ENCODE data around the gene MAGOH. TPM values are rescaled to one million over a fixed set of nuclear protein-coding genes. Genes with fewer than 3 reads are reported as not detected.
"Not testable (repeated sequence)": the region's sequence is repeated elsewhere in the genome, so short reads cannot be mapped to it uniquely, and the experiment has no call there.

The MAGOH gene
- 94.0 TPM for polyA plus RNA-seq (ENCODE audit: insufficient read length)
- long read RNA-seq, donor 1, transcript MAGOH-202 (5 exons, 756 nt), result major isoform, 58 of 74 reads
- long read RNA-seq, donor 1, transcript MAGOH-201 (4 exons, 500 nt), result minor isoform, 11 of 74 reads
- long read RNA-seq, donor 1, partial matches to known transcripts, result 0 of 74 reads
- long read RNA-seq, donor 1, other reads (novel, unspliced or antisense), result 0 of 74 reads
- long read RNA-seq, donor 2, transcript MAGOH-203 (3 exons, 738 nt), result minor isoform, 8 of 59 reads
- long read RNA-seq, donor 2, transcript MAGOH-201 (4 exons, 500 nt), result minor isoform, 10 of 59 reads
- long read RNA-seq, donor 2, transcript MAGOH-202 (5 exons, 756 nt), result major isoform, 41 of 59 reads
- long read RNA-seq, donor 2, partial matches to known transcripts, result 0 of 59 reads
- long read RNA-seq, donor 2, other reads (novel, unspliced or antisense), result 0 of 59 reads
- long read RNA-seq, donor 3, transcript MAGOH-201 (4 exons, 500 nt), result minor isoform, 11 of 46 reads
- long read RNA-seq, donor 3, transcript MAGOH-202 (5 exons, 756 nt), result major isoform, 31 of 46 reads
- long read RNA-seq, donor 3, partial matches to known transcripts, result 0 of 46 reads
- long read RNA-seq, donor 3, other reads (novel, unspliced or antisense), result 0 of 46 reads
- long read RNA-seq, donor 4, transcript MAGOH-202 (5 exons, 756 nt), result major isoform, 12 of 12 reads
- long read RNA-seq, donor 4, partial matches to known transcripts, result 0 of 12 reads
- long read RNA-seq, donor 4, other reads (novel, unspliced or antisense), result 0 of 12 reads
- long read RNA-seq, donor 5, transcript MAGOH-201 (4 exons, 500 nt), result minor isoform, 19 of 114 reads
- long read RNA-seq, donor 5, transcript MAGOH-202 (5 exons, 756 nt), result major isoform, 93 of 114 reads
- long read RNA-seq, donor 5, partial matches to known transcripts, result 0 of 114 reads
- long read RNA-seq, donor 5, other reads (novel, unspliced or antisense), result 0 of 114 reads
- long read RNA-seq, donor 6, transcript MAGOH-202 (5 exons, 756 nt), result major isoform, 51 of 61 reads
- long read RNA-seq, donor 6, transcript MAGOH-201 (4 exons, 500 nt), result minor isoform, 9 of 61 reads
- long read RNA-seq, donor 6, partial matches to known transcripts, result 0 of 61 reads
- long read RNA-seq, donor 6, other reads (novel, unspliced or antisense), result 0 of 61 reads
- long read RNA-seq, donor 7, transcript MAGOH-203 (3 exons, 738 nt), result minor isoform, 6 of 115 reads
- long read RNA-seq, donor 7, transcript MAGOH-202 (5 exons, 756 nt), result major isoform, 82 of 115 reads
- long read RNA-seq, donor 7, transcript MAGOH-201 (4 exons, 500 nt), result minor isoform, 15 of 115 reads
- long read RNA-seq, donor 7, partial matches to known transcripts, result 9 of 115 reads
- long read RNA-seq, donor 7, other reads (novel, unspliced or antisense), result 0 of 115 reads
- long read RNA-seq, donor 8, transcript MAGOH-201 (4 exons, 500 nt), result minor isoform, 8 of 33 reads
- long read RNA-seq, donor 8, transcript MAGOH-202 (5 exons, 756 nt), result major isoform, 24 of 33 reads
- long read RNA-seq, donor 8, partial matches to known transcripts, result 0 of 33 reads
- long read RNA-seq, donor 8, other reads (novel, unspliced or antisense), result 0 of 33 reads

DNA sequence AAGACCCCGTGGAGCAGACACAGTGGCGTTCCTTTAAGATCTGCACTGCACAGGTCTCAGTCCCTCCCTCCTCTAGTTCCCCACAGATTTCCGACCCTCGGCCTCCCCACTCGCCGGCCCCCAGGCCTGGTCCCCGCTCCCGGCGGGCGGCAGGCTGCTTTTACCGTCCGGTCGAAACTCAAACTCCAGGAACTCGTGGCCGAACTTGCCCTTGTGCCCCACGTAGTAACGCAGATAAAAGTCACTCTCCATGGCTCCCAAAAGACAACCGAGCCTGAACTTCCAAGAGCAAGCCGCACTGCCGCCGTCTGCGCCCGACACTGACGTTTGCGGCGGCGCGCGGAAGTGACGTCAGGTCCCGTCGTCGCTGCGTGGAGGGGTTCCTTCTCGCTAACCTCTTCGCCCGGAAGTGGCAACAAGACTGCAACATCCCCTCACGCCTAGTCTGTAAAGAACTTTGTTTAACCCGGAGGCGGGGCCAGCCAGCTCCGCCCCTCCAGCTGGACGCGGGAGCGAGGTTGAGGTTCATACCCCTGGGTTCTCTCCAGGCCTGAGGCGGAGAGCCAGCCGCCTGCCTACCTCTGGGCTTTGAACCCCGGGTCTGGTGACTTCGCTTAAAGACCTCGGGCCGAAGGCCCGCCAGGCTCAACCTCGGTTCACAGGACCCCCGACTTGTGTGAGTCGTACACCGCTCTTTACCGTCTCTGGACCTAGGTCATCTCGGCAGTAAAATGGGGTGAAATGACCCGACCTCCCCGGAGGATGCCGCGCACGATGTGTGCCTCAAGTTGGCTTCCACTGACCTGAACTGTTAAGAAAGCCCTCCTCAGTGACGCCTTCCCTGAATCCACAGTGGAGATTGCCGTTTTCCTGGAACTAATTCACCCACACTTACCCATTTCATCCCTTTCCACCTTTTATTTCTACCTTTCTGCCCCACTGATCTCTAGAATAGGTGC, at the start of gene MAGOH:
MAGOH (minus strand) TSS at position 322 of the 959 bp plus-strand sequence; CDS start at position 252, 70 bp downstream.
- DNase-seq, result peak; percentile 94

DNA sequence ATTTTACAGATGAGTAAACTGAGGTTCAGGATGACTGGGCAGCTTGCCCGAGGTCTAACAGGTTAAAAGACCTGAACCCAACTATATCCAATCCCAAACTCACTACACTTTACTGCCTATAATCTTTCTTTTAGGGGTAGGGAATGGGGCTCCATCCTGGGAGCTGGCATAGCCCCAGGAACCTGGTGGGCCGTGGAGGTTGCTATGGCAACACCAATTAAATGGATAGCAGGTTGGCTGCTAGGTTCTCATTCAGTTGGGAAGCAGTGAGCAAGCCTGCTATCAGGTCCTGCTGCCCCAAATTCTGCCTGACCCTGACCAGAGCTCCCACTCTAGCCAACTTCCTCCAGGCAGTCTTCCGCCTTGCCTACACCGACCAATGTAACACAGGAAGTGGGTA, 48.6 kb upstream of the MAGOH start:
- DNase-seq, result no peak

DNA sequence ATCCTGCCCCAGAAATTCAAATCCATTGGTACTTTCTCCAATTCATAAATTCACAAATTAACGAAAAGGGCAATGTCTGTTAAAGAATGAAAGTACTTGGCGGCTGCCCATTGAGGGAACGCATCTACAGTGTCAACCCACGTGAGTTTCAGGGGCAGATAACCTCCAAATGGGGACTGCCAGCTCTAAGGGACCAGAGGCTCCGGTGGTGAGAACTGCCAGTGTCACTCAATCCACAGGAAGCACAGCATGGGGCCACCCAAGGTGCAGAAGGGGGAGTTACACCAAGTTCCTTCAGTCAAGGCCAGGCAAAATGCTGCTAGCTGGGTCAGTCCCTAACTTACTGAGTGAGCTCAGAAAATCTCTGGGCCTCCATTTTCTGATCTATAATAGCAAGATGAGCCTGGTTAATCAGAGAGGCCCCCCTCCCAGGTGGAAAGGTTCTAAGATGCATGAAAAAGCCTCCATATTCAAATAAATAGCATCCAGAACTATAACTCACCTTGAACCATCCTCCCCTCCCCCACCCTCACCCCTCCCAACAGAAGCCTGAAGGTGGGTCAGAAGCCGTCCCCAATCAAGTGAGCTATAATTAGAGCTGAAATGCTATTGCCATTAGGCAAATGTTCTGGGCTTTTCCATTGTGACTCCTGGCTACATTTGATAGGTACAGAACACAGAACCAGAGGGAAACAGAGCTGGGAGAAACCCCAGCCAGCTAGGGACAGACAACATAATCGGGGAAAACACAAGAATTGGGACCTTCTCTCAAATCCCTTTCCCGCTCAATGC, 47.8 kb upstream of the MAGOH start:
- no peak for DNase-seq

DNA sequence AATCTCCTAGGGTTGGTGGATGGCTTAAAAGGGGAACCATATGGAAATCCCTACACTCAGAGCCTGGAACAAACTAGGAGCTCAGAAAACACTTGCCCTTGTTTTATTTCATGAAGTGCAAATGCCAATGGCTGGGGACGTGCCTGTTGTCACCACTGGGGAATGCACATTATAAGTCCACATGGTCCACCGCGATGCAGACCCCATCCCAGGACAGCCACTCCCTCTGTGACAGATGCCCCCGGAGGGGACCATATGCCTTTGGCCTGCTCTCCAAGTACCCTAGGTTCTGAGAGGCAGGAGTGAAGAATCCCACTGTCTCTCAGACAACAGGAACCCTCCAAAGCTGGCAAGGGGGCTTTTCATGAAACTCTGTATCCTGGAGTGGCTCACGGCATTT, 47.2 kb upstream of the MAGOH start:
- DNase-seq, result no peak

DNA sequence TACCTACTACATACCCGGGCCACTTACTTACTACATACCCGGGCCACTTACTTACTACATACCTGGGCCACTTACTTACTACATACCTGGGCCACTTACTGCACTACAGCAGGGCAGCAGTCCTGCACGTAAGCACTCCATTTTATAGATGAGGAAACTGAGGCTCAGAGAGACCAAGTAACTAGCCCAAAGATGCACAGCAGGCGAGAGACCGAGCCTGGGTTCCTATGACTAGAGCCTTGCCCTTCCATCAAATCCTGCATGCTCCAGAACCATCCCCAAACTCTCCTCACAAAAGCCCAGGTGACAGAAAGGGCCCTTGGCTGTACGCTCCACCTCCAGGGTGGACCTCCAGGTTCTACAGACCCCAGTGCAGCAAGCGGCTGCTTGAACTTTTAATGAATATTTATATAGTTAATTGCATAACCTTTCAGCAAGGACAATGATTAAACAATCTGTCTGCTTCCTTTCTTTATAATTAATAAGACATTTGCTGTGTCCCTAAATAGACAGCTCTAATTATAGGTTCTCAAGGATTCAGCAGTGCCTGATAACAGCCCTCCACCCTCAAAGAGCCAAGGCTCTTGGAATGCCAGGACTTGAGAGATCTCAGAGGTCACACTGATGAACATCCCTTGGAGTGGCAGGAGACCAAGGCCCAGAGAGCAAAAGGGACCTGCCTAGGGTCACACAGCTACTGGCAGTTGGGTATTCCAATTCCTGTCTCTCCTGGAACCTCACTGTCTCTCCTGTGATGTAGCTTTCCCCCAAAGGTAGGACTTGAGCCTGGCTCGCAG, 46.1 kb upstream of the MAGOH start:
- no peak for DNase-seq

DNA sequence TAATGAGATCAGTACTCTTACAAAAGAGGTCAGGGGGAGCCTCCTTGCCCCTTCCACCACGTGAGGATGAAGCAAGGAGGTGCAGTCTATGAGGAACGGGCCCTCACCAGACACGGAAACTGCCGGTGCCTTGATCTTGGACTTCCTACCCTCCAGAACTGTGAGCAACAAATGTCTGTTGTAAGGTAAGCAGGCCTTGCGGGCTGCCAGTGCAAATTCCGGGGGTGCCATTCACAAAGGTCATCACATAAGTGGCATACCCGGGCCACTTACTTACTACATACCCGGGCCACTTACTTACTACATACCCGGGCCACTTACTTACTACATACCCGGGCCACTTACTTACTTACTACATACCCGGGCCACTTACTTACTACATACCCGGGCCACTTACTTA, 44.8 kb upstream of the MAGOH start:
- DNase-seq, result not testable (repeated sequence)

DNA sequence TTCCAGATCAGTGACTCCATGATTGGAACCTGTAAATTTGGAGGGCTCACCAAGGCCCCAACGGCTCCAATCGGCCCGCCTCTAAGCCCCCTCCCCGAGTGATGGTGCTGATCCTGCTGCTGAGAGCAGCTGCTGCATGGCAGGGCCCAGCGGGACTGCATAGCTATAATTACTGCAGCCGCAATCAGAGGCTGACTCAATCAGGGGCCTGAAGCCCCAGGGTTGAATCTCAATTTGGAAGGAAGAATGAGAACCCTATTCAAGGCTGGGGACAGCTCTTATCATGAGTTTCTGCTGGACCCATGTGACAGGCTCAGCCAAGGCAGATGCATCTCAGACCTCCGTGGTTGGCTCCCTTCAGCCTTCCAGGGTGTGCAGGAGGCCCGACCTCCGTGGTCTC, 42.8 kb upstream of the MAGOH start:
- DNase-seq, result no peak

DNA sequence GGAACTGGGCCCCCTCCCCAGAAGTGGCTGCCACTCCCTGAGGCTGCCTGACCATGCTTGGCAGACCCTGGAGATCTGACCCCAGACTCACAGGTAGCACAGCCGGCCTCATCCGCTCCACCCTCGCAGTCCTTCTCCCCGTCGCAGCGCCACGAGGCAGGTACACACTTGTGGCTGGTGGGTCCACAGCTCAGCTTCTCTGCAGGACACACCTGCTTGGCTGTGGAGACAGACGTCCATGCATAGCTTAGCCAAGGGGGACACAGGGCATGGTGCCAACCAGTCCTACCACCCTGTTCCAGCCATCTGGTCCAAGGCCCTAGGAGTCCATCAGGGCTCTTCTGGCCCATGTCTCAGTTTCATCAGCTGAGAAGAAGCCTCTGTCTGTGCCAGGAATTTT, 42.2 kb upstream of the MAGOH start:
- no peak for DNase-seq

DNA sequence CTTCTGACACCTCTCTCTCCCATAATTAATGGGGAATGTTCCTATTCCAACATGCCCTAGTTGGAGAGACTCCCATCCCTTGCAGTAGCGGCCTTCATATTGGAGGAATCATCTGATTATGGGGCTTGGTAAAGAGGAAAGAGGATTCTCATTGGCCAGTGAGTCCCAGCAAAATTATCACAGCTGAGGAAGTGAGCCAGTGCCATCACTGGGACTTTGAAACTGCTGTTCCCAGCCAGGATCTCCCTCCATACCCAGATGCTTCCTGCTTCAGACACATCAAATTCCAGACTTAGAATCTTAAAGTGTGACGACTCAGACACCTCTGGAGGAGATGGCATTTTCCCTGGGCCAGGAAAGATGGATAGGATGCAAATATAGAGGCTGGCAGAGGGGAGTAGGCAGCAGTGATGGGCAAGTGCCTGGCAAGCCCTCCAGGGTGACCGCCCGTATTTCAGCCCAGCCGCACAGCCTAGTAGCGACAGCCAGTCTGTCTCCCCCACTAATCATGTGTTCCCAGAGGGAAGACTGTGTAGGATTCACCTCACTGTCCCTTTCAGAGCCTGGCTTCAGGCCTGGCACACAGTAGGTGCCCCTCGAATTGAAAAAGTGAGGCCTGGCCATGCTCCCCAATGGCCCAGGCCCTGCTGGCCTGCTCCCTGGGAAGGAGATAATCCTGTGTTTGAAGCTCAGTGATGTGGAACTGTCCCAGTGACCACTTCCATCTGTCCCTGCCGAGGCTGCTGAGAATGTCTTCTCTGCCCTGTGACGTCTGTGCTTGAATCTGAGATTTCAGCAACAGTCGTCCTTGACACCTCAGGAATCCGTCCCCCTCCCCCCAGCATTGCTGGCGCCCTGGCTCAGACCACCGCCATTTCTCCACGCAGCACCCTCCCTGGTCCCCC, 41.2 kb upstream of the MAGOH start:
- no peak for DNase-seq

DNA sequence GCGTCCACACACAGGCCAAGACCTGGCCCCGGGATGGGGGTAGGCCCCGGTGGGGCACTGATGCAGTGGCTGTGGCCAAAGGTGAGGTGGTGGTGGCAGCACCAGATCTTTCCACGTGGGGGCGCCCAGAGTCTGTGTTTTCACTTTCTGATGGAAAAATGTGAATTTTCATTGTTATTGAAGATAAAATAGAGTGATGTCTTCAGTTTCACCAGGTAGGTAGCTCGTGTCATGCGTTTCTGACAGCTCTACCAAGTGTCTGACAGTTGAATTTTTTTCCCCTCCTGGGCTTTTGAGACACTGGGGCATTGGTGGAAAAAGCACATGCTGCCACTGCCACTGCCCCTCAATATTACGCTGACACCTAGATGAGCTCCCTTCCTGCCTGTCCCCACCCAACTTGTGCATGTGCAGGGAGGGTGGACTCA, 40.0 kb upstream of the MAGOH start:
- DNase-seq, result no peak

DNA sequence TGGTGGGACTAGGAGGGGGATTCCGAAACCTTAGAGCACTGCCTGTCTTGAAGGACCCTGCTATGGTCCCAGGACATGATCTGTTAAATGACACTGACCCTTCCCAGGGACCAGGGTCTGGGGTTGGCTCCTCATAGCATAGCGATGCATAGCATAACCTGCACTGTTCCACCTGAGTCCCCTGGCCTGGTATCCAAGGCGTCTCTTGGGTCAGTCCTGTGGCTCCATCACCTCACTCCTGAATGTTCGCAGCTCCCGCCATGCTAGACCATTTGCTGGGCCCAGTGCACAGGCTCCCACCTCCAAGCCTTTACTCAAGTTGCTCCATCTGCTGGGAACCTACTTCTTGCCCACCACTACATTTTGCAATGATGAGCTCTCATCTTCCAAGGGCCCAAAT, 39.0 kb upstream of the MAGOH start:
- no peak for DNase-seq

DNA sequence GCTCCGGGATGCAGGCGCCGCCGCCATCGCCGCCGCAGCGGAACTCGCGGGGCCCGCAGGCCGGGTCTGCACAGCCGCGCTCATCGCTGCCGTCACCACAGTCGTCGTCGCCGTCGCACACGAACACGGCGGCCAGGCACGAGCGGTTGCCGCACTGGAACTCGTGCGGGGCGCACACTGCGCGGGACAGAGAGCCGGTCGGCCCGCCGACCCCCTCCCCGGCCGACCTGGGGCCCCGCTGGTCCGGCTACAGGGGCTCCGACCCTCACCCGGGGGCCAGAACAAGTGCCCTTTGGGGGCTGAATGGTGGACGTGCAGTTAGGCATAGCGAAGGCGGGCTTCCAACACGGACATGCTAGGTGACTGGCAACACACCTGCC, 38.6 kb upstream of the MAGOH start:
- DNase-seq, result no peak

DNA sequence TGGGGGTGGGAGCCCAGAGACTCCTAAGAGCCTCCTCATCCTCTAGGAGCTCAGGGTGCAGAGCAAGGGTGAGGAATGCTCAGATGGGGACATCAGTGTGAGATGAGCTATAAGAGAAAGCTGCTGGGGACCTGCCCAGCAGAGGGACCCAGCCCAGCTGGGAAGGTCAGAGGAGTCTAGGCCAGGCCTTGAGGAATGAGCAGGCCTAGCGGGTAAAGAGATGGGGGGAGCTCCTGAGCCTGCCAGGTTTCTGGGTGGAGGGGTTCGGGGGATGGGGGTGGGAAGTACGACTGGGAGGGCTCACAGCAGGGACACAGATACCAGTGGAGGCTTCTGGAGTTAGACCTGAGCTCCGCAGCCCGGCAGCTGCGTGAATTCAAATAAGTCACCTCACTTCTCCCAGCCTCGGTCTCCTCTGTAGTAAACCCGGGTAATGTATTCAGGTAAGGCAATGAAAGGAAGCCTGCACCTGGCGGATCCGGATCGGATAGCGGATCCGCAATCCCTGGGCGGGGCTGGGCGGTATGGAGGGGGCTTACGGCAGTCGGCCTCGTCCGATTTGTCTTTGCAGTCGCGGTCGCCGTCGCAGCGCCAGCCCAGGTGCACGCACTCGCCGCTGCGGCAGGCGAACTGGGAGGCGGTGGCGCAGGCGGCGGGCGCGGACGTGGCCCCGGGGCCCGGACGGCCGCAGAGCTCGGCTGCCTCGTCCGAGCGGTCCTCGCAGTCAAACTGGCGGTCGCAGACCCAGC, 38.0 kb upstream of the MAGOH start:
- no peak for DNase-seq

DNA sequence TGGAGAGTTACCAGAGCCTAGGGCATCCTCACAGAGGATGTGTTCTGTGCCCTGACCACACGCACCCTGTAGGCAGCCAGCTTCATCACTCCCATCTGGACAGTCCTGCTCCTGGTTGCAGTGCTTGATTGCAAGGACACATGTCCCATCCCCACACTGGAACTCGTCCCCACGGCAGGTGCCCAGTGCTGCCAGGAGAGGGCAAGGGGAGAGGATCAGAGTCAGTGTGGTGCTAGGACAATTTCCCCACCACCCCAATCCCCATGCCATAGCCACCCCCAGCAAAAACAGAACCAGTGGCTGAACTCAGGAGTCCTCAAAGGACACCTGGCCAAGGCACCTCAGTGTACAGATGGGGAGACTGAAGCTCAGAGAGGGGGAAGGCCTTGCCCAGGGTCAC, 37.2 kb upstream of the MAGOH start:
- no peak for DNase-seq

DNA sequence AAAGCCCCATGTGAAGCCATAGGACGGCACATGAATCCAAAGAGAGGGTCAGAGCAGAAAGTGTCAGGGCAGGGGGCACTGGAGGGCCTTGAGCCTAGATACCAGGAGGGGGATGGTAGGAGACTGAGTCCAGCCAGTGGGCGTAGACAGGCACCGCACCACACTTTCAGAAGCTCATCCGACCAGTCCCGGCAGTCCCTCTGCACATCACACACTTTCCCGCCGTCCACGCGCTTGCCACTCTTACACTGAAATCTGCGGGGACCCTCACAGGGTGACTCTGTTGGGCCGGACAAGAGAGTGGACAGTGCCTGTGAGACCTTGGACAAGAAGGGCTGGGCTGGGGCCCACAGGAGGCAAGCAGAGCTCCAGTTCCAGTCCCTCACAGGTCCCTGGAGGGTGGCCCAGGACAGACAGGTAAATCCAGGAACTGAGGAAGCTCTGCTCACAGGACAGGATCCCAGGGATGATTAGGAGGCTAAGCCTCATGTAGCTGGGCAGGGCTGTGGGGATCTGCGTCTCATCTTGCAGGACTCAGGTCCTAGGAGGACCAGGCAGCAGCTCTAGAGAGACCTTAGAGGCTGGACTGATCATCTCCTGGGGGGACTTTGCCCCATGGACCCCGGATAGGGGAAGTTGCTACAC, 36.3 kb upstream of the MAGOH start:
- no peak for DNase-seq

DNA sequence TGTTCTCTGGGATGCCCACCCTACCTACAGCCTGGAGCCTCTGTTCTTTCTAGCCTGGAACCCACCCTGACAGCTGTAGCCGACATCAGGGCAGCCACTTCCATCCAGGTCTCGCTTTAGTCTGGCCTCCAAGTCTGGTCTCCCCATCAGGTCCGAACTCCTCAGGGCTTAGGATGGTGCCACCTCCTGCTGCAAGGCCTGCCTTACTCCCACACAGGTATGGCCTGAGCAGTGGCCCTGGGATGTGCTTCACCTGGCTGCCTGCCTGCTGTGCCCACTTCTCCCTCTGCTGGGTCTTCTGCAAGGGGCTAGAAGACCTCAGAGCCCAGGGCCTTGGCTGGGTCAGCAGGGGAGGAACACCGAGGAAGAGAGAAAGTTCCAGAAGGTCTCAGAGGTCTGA, 35.7 kb upstream of the MAGOH start:
- DNase-seq, result no peak

Measured in left kidney (tissue), 8 donors.